COR-L47 (cell line): ENCODE results near the gene C11orf68.
A peak's percentile ranks its signal among the peaks of the same experiment; 100 is the strongest.

Experiments used
- DNase-seq: peaks from one replicate; lab custom pipeline; 2025; lab: John Stamatoyannopoulos, UW

C11orf68 gene

DNA sequence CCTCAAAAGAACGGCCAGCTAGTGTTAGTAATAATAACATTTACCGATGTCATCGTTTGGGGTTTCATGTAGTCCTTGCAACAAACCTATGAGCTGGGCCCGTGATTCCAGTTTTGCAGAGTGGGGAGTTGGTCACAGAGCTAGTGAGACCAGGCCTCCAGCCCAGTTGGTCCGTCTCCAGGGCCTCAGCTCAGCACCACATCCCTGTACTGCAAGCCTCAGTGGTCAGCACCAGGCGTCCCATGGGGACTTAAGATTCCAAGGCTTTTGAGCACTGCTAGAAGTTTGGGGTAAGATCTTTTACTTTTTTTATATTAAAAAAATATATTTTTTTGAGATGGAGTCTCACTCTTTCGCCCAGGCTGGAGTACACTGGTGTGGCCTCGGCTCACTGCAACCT lies 25.3 kb upstream of the C11orf68 start:
- DNase-seq = no peak

DNA sequence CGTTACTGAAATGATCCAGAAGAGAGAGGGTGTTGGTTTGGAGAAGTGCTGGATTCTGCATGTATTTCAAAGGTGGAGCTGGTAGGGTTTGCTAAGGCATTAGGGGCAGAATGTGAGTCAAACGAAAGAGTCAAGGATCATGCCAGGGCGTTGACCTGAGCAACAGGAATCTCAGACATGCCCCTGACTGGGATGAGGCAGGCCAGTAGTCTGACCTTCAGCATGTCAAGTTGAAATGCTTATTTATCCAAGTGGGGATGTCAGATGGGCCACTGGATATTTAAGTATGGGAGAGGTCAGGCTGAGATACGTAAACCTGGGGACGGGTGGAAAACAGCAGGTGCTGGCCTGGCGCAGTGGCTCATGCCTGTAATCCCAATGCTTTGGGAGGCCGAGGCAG lies 23.7 kb upstream of the C11orf68 start:
- DNase-seq = no peak

DNA sequence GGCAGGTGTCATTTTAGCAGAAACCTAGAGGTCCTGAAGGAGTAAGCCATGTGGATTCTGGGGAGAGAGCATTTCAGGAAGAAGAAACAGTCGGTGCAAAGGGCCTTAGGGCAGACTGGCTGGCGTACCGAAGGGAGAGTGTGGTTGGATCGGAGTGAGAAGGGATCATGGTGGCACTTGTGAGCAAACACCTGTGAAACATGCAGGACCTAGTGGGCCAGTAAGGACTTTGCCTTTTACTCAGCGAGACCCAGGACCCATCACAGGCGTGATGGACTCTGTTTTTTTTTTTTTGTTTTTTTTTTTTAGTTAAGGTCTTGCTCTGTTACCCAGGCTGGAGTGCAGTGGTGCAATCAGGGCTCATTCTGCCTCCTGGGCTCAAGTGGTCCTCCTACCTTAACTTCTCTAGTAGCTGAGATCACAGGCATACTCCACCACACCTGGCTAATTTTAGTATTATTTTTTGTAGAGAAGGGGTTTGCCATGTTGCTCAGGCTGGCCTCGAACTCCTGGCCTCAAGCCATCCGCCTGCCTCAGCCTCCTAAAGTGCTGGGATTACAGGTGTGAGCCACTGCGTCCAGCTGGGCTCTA lies 23.0 kb upstream of the C11orf68 start:
- no peak for DNase-seq

DNA sequence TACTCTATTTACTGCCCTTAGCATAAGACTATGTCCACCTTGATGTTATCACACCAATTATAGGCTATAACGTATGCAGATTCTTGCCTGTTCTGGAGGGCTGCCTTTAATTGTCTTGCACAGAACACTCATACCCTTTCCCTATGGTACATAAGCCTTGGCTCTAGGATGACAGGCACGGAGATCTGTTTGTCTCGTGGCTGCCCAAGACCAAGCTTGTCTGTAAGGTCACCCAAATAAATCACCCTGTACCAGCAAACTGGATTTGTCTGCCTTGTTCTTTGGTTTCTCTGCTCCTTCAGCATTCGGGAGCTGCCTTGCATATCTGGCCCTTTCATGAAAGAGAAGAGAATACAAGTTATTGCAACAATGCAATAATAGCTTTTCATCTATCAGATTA lies 18.9 kb upstream of the C11orf68 start:
- no peak for DNase-seq

DNA sequence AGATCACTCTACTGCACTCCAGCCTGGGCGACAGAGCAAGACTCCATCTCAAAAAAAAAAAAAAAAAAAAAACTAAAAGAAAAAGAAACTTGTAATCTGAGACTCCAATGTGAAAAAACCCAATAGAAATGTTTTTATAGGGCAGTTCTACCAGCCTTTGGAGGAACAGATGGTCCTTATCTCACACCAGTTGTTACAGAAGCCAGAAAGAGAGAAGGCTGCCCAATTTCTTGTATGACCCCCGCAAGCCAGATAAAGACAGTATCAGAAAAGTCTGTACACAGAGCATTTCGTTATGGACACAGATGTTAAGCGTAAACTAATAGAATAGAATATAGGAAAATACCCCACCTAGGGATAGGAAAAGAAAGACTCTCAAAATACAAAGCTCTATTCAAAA lies 15.2 kb upstream of the C11orf68 start:
- DNase-seq = no peak

DNA sequence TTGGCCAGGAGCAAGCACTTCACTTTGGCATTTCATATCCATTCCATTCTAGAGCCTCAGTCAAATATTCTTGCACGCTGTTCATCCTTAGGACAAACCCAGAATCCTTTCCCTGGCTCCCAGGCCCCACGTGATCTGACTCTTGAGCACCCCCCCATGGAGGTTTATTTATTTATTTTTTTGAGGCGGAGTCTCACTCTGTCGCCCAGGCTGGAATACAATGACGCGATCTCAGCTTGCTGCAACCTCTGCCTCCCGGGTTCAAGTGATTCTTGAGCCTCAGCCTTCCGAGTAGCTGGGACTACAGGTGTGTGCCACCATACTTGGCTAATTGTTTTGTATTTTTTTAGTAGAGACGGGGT lies 13.7 kb upstream of the C11orf68 start:
- no peak for DNase-seq

DNA sequence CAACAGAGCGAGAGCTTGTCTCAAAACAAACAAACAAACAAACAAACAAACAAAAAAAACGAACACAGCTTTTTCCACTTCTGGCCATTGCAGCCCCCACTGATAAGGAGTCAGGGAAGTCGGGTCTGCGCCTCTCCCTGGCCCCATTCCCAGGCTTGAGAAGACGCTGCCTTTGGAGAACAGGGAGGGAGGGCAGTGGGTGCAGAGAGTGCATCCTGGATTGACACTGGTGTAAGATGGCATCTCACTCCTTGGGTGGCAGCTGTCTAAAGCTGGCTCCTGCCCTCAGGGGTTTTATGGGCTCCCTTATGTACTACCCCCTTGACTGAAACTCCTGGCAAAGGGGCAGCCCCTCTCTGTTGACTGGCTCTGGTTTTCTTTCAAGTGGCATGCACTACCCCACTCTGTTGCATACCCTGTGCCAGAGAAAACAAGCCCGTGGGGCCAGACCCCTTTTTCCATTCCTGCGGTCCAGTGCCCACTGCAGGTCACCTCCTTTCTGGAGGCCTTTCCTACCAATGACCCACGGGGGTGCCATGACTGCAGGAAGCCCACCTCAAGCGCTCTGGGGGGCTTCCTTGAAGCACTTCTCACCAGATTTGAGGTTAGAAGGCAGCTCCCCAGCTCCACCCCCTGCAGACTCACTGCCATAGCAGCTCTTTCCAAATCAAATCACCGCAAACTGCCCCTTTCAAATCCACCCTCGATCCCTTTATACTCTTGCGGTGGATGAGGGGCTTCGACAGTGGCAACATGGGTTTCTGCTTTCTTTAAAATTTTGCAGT lies 13.1 kb upstream of the C11orf68 start:
- DNase-seq = no peak

DNA sequence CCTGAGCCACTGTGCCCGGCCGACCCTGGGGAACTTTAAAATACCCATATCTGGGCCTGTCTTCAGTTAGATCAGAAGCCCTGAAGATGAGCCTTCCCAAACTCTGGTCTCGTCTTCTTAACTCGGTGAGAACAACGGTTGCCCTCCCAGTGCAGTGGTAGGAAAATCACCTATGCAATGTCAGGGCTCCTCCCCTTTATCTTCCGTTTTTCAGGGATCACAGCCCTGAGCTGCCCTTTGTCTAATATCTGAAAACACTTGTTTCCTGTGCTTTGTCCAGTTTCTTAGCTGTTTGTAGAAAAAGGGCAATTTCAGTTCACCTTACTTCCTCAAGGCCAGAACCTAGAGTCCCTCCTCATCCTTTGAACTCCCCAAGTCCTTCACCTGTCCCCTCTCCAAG lies 9.8 kb upstream of the C11orf68 start:
- DNase-seq = no peak

DNA sequence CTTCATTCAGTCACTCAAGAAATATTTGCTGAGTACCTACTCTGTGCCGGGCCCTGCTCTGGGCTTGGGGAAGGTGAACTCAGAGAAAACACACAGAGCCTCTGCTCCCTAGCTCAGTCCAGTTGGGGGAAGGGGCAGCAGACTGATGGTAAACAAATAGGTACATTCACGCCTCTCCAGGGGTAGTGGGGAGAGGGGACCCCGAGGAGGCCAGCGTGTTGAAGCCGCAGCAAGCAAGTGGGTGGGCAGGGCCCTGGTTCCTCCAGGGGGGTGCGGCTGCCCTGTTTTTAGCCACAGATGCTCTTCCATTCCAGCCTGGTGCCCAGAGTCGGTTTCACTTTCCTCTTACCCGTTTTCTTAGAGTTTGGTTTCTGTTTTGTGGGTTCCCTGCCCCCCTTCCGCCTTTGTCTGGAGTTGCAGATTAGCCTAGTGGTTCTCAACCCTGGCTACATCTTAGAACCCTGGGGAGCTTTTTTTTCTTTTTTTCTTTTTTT lies 9.1 kb upstream of the C11orf68 start:
- no peak for DNase-seq

DNA sequence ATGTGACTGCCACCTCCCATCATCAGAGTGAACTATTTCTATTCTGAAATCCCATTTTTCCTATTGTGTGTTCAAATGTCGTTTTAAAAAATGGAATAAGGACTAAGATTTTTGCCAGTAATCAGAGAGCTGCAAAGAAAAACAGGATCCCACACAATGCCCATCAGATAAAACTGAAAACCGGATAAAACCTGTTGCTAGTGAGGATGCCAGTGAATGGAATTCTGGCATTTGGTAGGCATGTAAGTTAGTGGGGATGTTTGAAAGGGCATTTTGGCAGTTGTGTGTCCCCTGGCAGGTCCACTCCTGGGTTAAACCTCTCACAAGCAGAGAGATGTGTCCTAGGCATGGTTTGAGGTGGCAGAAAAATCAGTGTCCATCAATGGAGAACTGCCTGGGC lies 6.5 kb upstream of the C11orf68 start:
- no peak for DNase-seq

DNA sequence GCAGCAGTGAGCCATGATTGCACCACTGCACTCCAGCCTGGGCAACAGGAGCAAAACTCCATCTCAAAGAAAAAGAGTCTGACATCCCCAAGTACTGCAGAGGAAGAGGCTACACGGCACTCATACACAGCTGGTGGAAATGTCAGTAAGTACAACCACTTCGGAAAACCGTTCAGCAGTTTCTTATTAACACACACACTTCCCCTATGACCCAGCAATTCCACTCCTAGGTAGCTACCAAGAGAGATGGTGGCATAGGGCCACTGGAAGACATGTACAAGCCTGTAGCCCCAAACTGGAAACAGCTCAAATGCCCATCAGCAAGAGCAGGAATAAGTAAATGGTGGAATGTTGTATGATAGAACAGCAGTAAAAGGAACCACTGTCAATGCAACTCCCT lies 3.7 kb upstream of the C11orf68 start:
- no peak for DNase-seq

DNA sequence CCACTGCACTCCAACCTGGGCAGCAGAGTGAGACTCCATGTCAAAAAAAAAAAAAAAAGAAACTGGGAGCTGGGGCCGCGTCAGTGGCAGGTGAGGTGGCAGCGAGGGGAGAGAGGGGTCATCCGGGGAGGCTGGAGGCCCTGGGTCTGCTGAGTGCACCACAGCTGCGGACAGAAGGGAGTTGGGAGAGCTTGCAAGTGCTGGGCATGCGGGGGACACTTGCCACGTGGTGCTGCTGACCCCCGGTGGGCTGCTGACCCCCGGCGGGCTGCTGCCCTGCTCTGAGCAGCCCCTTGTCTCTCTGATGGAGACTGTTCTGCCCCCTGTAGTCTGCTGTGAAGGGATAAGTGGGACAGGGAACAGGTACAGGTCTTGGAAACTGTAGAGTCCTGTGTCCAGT lies 3.0 kb upstream of the C11orf68 start:
- no peak for DNase-seq

DNA sequence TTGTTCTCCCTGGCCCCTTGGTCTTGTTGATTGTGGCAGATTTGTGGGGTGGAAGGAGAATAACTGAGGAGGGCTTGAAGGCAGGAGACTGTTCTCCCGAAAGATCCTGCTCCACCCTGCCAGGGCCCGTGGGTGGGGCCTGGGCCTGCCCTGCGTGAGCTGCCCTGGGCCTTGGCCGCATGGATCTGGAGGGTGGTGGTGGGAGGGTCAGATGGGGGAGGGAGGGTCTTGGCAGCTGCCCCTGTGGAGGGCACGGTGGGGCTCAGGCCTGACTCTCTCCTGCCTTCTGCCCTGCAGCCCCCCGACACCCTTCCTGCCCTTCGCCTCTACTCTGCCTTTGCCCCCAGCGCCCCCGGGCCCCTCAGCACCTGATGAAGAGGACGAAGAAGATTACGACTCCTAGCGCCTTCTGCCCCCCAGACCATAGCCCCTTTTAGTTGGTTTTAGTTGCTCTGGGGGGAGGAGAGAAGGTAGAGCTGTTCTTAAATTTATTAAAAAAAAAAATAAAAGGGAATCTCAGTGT lies 2.2 kb upstream of the C11orf68 start:
- no peak for DNase-seq

DNA sequence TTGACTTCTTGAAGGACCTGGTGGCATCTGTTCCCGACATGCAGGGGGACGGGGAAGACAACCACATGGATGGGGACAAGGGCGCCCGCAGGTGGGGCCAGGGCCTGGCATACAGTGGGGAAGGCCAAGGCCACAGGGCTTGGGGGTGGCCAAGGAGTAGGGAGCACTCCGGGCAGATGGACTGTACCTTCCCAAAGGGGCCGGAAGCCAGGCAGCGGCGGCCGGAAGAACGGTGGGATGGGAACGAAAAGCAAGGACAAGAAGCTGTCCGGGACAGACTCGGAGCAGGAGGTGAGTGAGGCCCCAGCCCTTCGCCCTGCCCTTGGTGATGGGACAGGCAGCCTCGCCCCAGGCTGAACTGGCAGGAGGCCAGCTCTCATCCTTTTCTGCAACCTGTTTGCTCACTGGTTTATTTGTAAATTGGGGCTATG lies 1.5 kb upstream of the C11orf68 start:
- no peak for DNase-seq

DNA sequence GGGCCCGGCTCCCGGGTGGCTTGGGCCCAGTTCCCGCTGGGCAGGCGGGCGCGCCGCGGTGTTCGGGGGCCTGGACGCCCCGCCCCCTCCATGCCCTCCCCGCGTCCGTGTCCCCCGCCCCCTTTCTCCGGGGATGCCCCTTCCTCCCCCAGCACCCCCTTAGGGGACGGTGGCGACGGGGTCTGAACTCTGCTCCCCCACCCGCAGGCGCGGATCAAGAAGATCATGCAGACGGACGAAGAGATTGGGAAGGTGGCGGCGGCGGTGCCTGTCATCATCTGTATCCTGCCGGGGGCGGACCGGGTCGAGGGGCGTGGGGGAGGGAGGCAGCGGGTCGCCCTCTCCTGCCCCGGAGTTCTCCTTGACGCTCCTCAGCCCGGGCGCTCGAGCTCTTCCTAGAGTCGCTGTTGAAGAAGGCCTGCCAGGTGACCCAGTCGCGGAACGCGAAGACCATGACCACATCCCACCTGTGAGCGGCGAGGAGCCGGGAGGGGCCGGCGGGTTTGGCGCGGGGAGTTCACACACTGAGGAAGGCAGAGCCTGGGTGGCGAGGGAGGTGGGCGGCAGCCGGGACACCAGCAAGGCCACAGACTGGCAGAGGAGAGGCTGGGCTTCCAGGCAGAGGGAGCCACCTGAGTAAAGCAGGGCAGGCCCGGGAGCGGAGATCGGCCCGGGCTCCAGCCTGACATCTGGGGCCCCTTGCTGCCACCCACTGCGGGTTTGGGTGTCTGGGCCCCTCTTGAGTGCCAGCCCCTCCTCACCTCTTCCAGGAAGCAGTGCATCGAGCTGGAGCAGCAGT lies 910 bp upstream of the C11orf68 start:
- DNase-seq = no peak

DNA sequence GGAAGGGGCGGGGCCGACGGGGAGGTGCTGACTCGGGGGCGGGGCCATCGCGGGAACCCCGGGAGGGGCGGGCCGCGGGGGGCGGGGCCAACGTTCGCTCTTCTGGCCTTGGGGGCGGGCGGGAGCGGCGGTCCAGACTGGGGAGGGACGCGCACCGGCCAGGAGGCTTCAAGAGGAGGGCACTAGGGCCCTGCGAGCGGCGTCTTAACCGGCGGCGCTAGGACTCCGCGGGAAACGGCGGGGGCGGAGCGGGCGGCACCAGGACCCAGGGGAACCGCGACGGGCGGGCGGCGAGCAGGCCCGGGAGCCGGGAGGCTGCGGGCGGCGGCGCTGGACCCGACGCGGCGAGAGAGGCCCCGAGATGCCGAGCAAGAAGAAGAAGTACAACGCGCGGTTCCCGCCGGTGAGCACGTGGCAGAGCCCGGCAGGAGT lies 295 bp upstream of the C11orf68 start, which contains the start of gene DRAP1:
TSS of gene DRAP1 (plus strand) at position 286 of the 432 bp plus-strand sequence. CDS start at position 362, 76 bp downstream.
- DNase-seq = peak; percentile 99

DNA sequence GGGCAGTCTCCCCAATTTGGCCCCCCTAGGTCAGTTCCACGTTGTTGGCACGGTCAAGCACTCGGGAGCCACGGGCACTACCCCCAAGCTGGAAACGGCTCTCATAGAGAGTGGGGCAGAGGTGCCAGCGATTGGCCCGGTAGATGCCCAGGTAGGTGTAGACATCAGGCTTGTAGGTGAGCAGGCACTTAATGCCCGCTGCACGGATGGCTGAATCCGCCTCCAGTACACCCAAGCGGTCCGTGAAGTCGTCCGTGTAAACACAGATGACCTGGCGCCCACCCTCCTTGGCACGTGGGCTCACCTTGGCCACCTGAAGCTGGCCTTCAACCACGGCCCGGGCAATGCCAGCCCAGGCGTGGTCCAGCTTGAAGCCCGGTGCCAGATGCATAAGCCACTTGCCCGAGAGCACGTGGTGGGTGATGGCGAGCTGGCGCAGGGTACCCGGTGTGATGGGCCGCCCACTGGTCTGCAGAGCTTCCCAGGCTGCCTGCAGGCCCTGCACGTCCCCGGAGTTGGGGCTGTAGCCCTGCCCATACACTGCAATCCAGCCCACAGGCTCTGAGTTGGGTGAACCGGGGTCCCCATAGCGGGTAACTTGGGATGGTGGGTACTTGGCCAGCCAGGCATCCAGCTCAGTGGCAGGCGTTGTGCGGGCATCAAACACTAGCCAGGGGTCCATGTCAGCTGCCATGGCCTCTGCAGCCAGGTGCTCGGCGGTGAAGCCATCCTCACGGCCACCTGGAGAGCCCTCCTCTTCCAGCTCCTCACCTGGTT lies 1.2 kb downstream of the C11orf68 start:
- no peak for DNase-seq

DNA sequence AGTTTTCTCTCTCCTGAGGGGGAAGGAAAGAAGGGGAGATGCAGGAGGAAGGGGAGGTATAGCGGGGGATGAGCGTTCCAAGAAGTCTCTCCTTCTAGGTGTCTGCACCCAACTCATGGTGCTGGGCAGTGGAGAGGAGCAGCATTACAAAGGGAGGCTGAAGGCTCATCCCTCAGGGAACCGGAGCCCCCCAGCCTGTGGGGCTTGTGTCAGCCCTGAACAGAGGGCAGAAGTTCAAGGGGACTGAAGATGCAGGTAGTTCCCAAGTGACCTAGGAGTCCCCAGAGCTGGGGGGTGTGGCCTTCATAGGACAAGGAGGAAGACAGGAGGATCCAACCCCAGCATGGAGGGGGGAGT lies 1.8 kb downstream of the C11orf68 start:
- DNase-seq = no peak

DNA sequence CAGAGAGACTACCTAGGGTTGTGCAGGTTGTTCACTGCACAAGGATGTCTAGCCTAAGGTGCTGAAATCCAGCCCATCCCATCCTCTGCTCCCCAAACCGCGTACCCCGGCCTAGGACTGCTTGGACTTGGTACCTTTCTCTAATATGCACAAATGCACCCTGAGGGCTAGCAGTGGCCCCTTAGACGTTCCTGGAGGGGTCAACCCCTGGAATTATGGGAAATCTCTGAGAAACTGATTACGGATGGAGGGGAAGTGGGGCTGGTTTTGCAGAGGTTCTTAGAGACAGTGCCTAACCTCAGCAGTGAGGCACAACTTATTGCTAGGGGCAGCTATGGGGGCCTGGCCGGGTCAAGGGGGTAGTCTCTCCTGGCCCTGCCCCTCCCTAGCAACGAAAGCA lies 2.5 kb downstream of the C11orf68 start:
- no peak for DNase-seq

DNA sequence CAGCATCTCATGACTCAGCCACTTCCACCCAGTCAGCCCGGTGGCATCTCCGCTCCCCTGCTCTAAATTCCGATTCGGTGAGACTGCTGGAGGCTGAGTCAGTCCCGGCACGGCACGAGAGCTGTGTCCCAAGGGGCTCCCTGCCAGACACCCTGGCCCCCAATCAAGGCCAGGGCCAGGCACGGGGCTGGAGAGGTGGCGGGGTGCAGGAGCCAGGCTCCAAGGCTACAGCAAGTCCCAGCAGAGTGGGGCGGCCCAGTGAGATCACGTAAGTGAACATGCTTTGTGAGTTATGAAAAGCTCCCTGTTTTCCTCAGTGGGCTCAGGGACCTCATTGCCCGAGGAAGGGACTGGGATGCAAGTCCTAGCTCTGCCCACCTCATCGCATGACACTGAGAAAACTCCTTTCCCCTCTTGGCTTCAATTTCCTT lies 3.0 kb downstream of the C11orf68 start:
- DNase-seq = no peak

DNA sequence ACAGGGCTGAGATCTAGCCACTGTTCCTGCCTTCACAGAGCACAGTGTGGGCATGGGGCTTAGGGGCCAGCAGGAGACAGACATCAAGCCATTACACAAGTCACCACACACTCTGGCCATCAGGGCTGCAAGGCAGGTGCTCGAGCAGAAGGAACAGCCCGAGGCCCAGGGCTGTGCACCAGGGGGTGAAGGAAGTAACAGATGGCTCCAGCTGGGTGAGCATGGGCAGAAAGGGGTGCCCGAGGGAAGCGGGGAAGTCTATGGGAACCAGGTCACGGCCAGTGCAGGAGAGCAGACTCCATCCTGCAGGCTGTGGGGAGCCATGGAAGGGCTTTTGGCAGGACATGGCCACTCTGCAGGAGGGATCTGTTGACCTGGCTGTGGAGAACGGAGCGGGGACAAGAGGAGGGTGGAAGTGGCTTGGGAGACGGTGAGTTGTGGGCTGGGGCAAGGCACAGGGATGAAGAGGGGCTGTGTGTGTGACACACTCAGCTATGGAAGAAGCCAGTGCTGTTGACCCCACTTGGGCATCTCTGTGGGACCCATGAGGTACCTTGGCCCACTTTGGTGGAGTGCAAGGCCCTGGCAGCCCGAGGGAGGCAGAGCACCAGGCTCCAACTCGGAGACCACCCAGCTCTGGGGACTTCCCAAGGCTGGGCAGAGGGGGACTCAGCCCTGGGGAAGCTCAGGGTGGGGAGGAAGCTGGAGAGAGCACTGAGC lies 3.6 kb downstream of the C11orf68 start:
- DNase-seq = no peak
